OCI-LY7 (cell line): ENCODE measurements around the gene GPD1. TPM values are rescaled to one million over a fixed set of nuclear protein-coding genes. Genes with fewer than 3 reads are reported as not detected.

Source experiments
- BruUV-seq: library from RNA; stranded (reverse); fragments of 400-500 nt; replicated peaks from 2 replicates; lab custom pipeline; 2021; lab: Mats Ljungman, UMichigan
- CTCF ChIA-PET: fragments of 300-600 bp; sonication (Branson Sonifier 250); formaldehyde crosslinking; loops from one replicate; lab custom pipeline; 2022; ENCODE audit warnings: antibody characterized with exemption; ENCODE audit not compliant: unreplicated experiment; lab: Charles Lee
- POLR2A ChIA-PET: fragments of 300-600 bp; sonication (Branson Sonifier 250); formaldehyde crosslinking; loops from one replicate; lab custom pipeline; 2022; ENCODE audit warnings: antibody characterized with exemption; lab: Charles Lee
- DNase-seq: peaks from one replicate; pipeline ENCODE4 v3.0.0-alpha.2; 2015; ENCODE audit warnings: low spot score
- H2AFZ ChIP-seq: fragments of 200-600 bp; sonication (generic), shearing (Covaris generic); 2 replicates; pipeline ENCODE4 v1.6.1; 2014; ENCODE audit warnings: mild to moderate bottlenecking, antibody characterized with exemption, low read length, moderate library complexity
- H3K27ac ChIP-seq: fragments of 200-600 bp; sonication (generic); 2 replicates; pipeline ENCODE4 v1.5.1; 2014; ENCODE audit warnings: mixed run types, low read depth, mild to moderate bottlenecking, moderate library complexity, low read length, inconsistent platforms; ENCODE audit not compliant: poor library complexity, severe bottlenecking
- H3K36me3 ChIP-seq: fragments of 200-600 bp; sonication (generic); 2 replicates; pipeline ENCODE4 v1.6.1; 2014; ENCODE audit warnings: mild to moderate bottlenecking, antibody characterized with exemption, low read length, moderate library complexity, mixed read lengths; ENCODE audit not compliant: insufficient read depth
- H3K4me1 ChIP-seq: fragments of 200-600 bp; sonication (generic); 2 replicates; pipeline ENCODE4 v1.5.1; 2014; ENCODE audit warnings: mild to moderate bottlenecking, low read length; ENCODE audit not compliant: insufficient read depth, poor library complexity, severe bottlenecking
- H3K4me2 ChIP-seq: fragments of 200-600 bp; sonication (generic); 2 replicates; pipeline ENCODE4 v1.6.1; 2014; ENCODE audit warnings: mild to moderate bottlenecking, low read length
- H3K4me3 ChIP-seq: fragments of 200-600 bp; sonication (generic); 2 replicates; pipeline ENCODE4 v1.5.1; 2014; ENCODE audit warnings: mild to moderate bottlenecking, low read depth, low read length; ENCODE audit not compliant: poor library complexity, severe bottlenecking
- H3K79me2 ChIP-seq: fragments of 200-600 bp; sonication (generic); 2 replicates; pipeline ENCODE4 v1.6.1; 2016; ENCODE audit warnings: low read depth, mild to moderate bottlenecking, low read length, moderate library complexity, mixed read lengths; ENCODE audit not compliant: insufficient read depth
- H3K9me2 ChIP-seq: fragments of 200-600 bp; sonication (generic); 2 replicates; pipeline ENCODE4 v1.6.1; 2016; ENCODE audit warnings: mild to moderate bottlenecking, low read length, mixed read lengths; ENCODE audit not compliant: insufficient read depth
- H3K9me3 ChIP-seq: fragments of 200-600 bp; sonication (generic); 2 replicates; pipeline ENCODE4 v1.6.1; 2014; ENCODE audit warnings: mild to moderate bottlenecking, mixed run types, low read length, mixed read lengths
- H4K20me1 ChIP-seq: fragments of 200-600 bp; sonication (generic); 2 replicates; pipeline ENCODE4 v1.6.1; 2014; ENCODE audit warnings: mild to moderate bottlenecking, antibody characterized with exemption, low read length, moderate library complexity, mixed read lengths; ENCODE audit not compliant: insufficient read depth
- EZH2phosphoT487 ChIP-seq: fragments of 200-600 bp; sonication (generic); IDR thresholded peaks from 2 replicates; pipeline ENCODE4 v1.6.1; 2018; ENCODE audit warnings: low read depth, borderline replicate concordance, mild to moderate bottlenecking, mixed run types, antibody characterized with exemption, low read length, moderate library complexity, mixed read lengths
- intact Hi-C: fragments of 100-400 bp; cut with micrococcal nuclease; formaldehyde crosslinking; loops from one replicate; pipeline ENCODE4 v1.10.0; 2022; ENCODE audit not compliant: unreplicated experiment
- total RNA-seq, 2 experiments: library from RNA; depleted of rRNA in 1 of 2; stranded (reverse); fragments of >200 nt in 1 of 2; shearing (Covaris generic) in 1 of 2; gene quantifications; 2 replicates each; pipeline ENCODE4 v1.2.3, GENCODE V29; 2014 to 2022
- TF ChIP-seq, protein P1 (sequence below): fragments of 200-600 bp; sonication (generic); conservative IDR thresholded peaks from 2 replicates; pipeline ENCODE4 v1.5.1; 2014; ENCODE audit warnings: mild to moderate bottlenecking, antibody characterized with exemption, low read length, moderate library complexity, mixed read lengths

Gene GPD1
- total RNA-seq, 2 experiments from 2014 or later, result 0.47 to 1.2 TPM

DNA sequence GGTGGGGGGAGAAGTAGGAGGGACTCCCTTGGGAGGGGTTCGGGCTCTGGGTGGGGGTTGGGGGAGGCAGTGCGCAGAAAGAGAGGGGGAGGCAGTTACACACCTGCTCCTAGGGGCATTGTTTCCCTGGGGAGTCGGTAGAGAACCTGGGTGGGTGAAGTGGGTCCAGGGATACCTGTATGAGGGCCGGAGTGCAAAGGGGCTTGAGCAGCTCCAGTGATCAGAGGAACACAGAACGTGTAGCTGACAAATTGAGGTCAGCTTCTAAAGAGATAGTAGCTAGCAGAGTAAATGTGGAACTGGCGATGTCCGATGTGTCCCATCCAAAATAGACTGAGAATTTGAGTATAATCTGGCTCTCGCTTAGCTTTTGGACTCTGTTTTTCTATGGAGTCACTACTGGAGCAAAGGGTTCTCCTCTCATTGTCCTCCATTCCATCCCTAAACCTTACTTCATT, 18.2 kb upstream of the GPD1 start:
- DNase-seq, result peak; percentile 80
- Histone ChIP-seq H3K27ac (peak overlapping the region; percentile 83), H3K4me2 (peak overlapping the region; percentile 93), H4K20me1 (0 out of 2 replicates have a peak, but pooled peaks cover 3% of the 10 kb centered on the region), H2AFZ (no peak overlapping the region), H3K9me2 (no peaks in the 10 kb centered on the region), H3K79me2 (peaks cover 16% of the 10 kb centered on the region; the same call in 1 of the 2 replicates), H3K9me3 (no peaks in the 10 kb centered on the region), H3K4me1 (peaks cover 38% of the 10 kb centered on the region), H3K36me3 (peaks cover 42% of the 10 kb centered on the region), H3K4me3 (peak overlapping the region; percentile 89)
- ChIA-PET POLR2A (interaction anchor here (0.5 to 6.0 kb wide), 7 partner anchors 26 to 953 kb away, joined by 3 to 62 read pairs (median 4); partner anchors contain the start of genes ATF1, CERS5 and COX14), CTCF (interaction anchor here (0.6 to 2.6 kb wide), 8 partner anchors 11 to 789 kb away, joined by 3 to 35 read pairs (median 4); partner anchors contain the start of genes CERS5, COX14 and DIP2B)
- no peak for TF ChIP-seq EZH2phosphoT487
- TF ChIP-seq, protein P1, sequence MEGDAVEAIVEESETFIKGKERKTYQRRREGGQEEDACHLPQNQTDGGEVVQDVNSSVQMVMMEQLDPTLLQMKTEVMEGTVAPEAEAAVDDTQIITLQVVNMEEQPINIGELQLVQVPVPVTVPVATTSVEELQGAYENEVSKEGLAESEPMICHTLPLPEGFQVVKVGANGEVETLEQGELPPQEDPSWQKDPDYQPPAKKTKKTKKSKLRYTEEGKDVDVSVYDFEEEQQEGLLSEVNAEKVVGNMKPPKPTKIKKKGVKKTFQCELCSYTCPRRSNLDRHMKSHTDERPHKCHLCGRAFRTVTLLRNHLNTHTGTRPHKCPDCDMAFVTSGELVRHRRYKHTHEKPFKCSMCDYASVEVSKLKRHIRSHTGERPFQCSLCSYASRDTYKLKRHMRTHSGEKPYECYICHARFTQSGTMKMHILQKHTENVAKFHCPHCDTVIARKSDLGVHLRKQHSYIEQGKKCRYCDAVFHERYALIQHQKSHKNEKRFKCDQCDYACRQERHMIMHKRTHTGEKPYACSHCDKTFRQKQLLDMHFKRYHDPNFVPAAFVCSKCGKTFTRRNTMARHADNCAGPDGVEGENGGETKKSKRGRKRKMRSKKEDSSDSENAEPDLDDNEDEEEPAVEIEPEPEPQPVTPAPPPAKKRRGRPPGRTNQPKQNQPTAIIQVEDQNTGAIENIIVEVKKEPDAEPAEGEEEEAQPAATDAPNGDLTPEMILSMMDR, result no peak
- BruUV-seq, result no TSS peak
- intact Hi-C loops, result loop anchor here (1.0 kb wide), 3 partner anchors 26 to 315 kb away; partner anchors contain the start of genes CERS5 and LARP4

DNA sequence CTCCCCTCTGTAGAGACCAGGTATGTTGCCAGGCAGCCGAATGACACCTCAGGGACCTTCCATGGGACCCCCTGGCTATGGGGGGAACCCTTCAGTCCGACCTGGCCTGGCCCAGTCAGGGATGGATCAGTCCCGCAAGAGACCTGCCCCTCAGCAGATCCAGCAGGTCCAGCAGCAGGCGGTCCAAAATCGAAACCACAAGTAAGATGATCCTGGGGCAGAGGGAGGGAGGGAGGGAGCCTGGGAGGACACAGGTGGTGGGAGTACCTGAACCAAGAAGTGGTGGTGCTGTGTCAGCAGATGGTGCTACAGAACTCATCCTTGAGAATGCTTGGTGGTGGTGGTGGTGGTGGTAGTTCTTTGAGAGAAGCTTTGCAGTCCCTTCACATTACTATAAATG, 17.7 kb upstream of the GPD1 start:
- DNase-seq, result peak; percentile 32
- BruUV-seq, result no TSS peak
- H2AFZ ChIP-seq, result no peak overlapping the region
- POLR2A ChIA-PET, result interaction anchor here (0.5 to 6.0 kb wide), 4 partner anchors 25 to 78 kb away, joined by 3 to 62 read pairs (median 5); partner anchors contain the start of gene COX14
- H3K9me2 ChIP-seq, result no peaks in the 10 kb centered on the region
- no peak for TF ChIP-seq EZH2phosphoT487
- TF ChIP-seq, protein P1, result no peak
- H4K20me1 ChIP-seq, result 0 out of 2 replicates have a peak, but pooled peaks cover 3% of the 10 kb centered on the region
- H3K79me2 ChIP-seq, result peaks cover 16% of the 10 kb centered on the region; the same call in 1 of the 2 replicates
- H3K4me3 ChIP-seq, result peak overlapping the region; percentile 89
- intact Hi-C loops, result no loop called here
- peak overlapping the region; percentile 83 for H3K27ac ChIP-seq
- H3K4me2 ChIP-seq, result peak overlapping the region; percentile 93
- peaks cover 38% of the 10 kb centered on the region for H3K4me1 ChIP-seq
- CTCF ChIA-PET, result interaction anchor here (0.5 to 2.6 kb wide), 4 partner anchors 12 to 138 kb away, joined by 3 to 35 read pairs (median 4); partner anchors contain the start of gene COX14
- H3K36me3 ChIP-seq, result peaks cover 46% of the 10 kb centered on the region
- H3K9me3 ChIP-seq, result no peaks in the 10 kb centered on the region

- Histone ChIP-seq H3K9me2 (no peaks in the 10 kb centered on the region), H3K4me2 (no peak overlapping the region), H3K4me1 (peaks cover 38% of the 10 kb centered on the region), H3K4me3 (no peak overlapping the region), H3K79me2 (peaks cover 16% of the 10 kb centered on the region; the same call in 1 of the 2 replicates), H3K9me3 (no peaks in the 10 kb centered on the region), H2AFZ (no peak overlapping the region), H3K27ac (no peak overlapping the region), H4K20me1 (0 out of 2 replicates have a peak, but pooled peaks cover 3% of the 10 kb centered on the region), H3K36me3 (peaks cover 56% of the 10 kb centered on the region)
- TF ChIP-seq, protein P1, result no peak
- TF ChIP-seq EZH2phosphoT487, result no peak
- DNase-seq, result no peak
- intact Hi-C loops, result no loop called here
- ChIA-PET POLR2A (interaction anchor here (2.4 kb wide), 1 partner anchor 24 kb away, joined by 14 read pairs; the partner anchor contains the start of gene COX14), CTCF (interaction anchor here (1.5 kb wide), 1 partner anchor 23 kb away, joined by 10 read pairs; no protein-coding TSS in a partner anchor)
- no TSS peak for BruUV-seq
Observed at GRCh38 chr12:50087151-50087550, 16.7 kb upstream of the GPD1 start.
